ENCODE results near the gene SPACA9. TPM values are rescaled to one million over a fixed set of nuclear protein-coding genes. Genes with fewer than 3 reads are reported as not detected.

The SPACA9 gene
- total and polyA plus RNA-seq, 2 of the 4 experiments (the other 2 are of a cell fraction), result 0.90 to 4.9 TPM

DNA sequence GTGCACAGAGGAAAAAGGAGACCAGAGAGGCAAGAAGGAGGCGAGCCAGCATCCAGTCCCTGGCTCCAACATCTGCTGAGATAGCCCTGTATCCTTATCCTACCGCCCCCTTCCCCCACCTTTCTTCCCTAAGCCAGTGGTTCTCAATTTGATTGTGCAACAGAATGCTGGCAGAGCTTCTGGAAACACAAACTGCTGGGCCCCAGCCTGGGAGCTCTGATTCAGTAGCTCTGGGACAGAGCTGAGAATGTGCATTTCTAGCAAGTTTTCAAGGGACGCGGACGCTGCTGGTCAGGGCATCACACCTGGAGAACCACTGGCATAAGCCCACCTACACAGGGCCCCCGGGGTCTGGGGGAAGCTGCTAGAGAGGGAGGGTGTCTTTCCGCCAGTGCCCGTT, 21.7 kb upstream of the SPACA9 start:
- DNase-seq (peak; percentile 72), ATAC-seq (ENCODE audit: low read depth) (peak; percentile 87)
- intact Hi-C loops (cut with micrococcal nuclease), result no loop called here
- POLR2A ChIA-PET (ENCODE audit: unreplicated experiment), result no interaction called here
- Histone ChIP-seq H3K4me2 (ENCODE audit: low read depth, low read length) (no peak overlapping the region; the same call in 1 of the 2 replicates), H3K4ac (ENCODE audit: low read depth, low read length) (no peak overlapping the region), H3K23ac (ENCODE audit: low read depth, low read length) (no peak overlapping the region), H3K27ac (ENCODE audit: insufficient read depth, low read length) (no peak overlapping the region), H4K8ac (ENCODE audit: low read depth in 2 of 2, low read length in 2 of 2) (no peak overlapping the region), H3K36me3 (ENCODE audit: control insufficient read depth, insufficient read depth, low read length) (no peaks in the 10 kb centered on the region), H3K27me3 (ENCODE audit: control insufficient read depth, insufficient read depth, low read length) (peaks cover 33% of the 10 kb centered on the region), H3K4me3 (ENCODE audit: insufficient read depth, low read depth, low read length) (no peak overlapping the region), H3K9ac (ENCODE audit: low read depth, low read length) (no peak overlapping the region), H2AK5ac (ENCODE audit: low read depth, low read length) (no peak overlapping the region), H4K20me1 (ENCODE audit: insufficient read depth, low read length) (no peaks in the 10 kb centered on the region), H3K9me3 (ENCODE audit: control insufficient read depth, insufficient read depth, low read length) (no peaks in the 10 kb centered on the region), H3K9me1 (ENCODE audit: insufficient read depth, low read length) (no peaks in the 10 kb centered on the region), H2BK20ac (ENCODE audit: low read depth, low read length) (no peak overlapping the region), H3K56ac (ENCODE audit: extremely low read depth, insufficient read depth, low read length) (no peak overlapping the region), H3K4me1 (ENCODE audit: control insufficient read depth, insufficient read depth, low read length) (peaks cover 8% of the 10 kb centered on the region; the same call in 1 of the 2 replicates), H2BK15ac (ENCODE audit: low read depth, low read length) (no peak overlapping the region), H2BK120ac (ENCODE audit: low read depth, low read length) (no peak overlapping the region), H2AFZ (replicated peaks; ENCODE audit: low read length, poor library complexity) (peak overlapping the region; percentile 69), H3K18ac (ENCODE audit: low read depth, low read length) (no peak overlapping the region), H4K5ac (ENCODE audit: low read depth, low read length) (no peak overlapping the region), H2BK5ac (ENCODE audit: low read depth, low read length, poor library complexity, severe bottlenecking) (no peak overlapping the region), H3K79me1 (ENCODE audit: low read depth in 1 of 2, low read length in 2 of 2) (no peaks in the 10 kb centered on the region), H4K91ac (ENCODE audit: insufficient read depth, low read depth, low read length) (no peak overlapping the region), H3K14ac (replicated peaks; ENCODE audit: low read depth, low read length) (no peak overlapping the region), H2AK9ac (replicated peaks; ENCODE audit: low read depth, low read length, poor library complexity) (no peak overlapping the region)
- dilution Hi-C loops (cut with HindIII; ENCODE audit: low sequenced_read_pairs, unreplicated experiment), result no loop called here
- BruUV-seq (replicated peaks), result no TSS peak
- TF ChIP-seq, protein P1, sequence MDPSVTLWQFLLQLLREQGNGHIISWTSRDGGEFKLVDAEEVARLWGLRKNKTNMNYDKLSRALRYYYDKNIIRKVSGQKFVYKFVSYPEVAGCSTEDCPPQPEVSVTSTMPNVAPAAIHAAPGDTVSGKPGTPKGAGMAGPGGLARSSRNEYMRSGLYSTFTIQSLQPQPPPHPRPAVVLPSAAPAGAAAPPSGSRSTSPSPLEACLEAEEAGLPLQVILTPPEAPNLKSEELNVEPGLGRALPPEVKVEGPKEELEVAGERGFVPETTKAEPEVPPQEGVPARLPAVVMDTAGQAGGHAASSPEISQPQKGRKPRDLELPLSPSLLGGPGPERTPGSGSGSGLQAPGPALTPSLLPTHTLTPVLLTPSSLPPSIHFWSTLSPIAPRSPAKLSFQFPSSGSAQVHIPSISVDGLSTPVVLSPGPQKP (IDR thresholded peaks at IDR 0.05; ENCODE audit: borderline replicate concordance, low read depth, low read length), result no peak
- no peak for TF ChIP-seq RFX5 (IDR thresholded peaks at IDR 0.05; ENCODE audit: low read depth, low read length)
- TF ChIP-seq CEBPB (IDR thresholded peaks at IDR 0.05; ENCODE audit: low read depth, low read length), result peak; percentile 92
- TF ChIP-seq MAFK (IDR thresholded peaks at IDR 0.05; ENCODE audit: low read depth, low read length), result no peak
- CTCF ChIA-PET, result interaction anchor here (0.6 kb wide), 1 partner anchor 445 kb away, joined by 3 read pairs; no protein-coding TSS in a partner anchor
- WGBS, 2 experiments (ENCODE audit: extremely low coverage in 2 of 2, insufficient read length in 1 of 2), result no CpG with 5 or more reads among the region's 8 CpGs
- in situ Hi-C loops (cut with MboI; ENCODE audit: low sequenced_read_pairs), result no loop called here
